Vagina (tissue), 2 donors: ENCODE data around the gene RPP40.

Experiments
- POLR2A ChIP-seq, 2 donors: fragments of 450-650 bp; IDR thresholded peaks; one replicate each; pipeline ENCODE4 v1.6.1; 2017; ENCODE audit warnings: antibody characterized with exemption in 2 of 2, mild to moderate bottlenecking in 2 of 2, moderate library complexity in 2 of 2
- POLR2AphosphoS5 ChIP-seq, 2 donors: sonication (generic); formaldehyde crosslinking; IDR thresholded peaks; one replicate each; pipeline ENCODE4 v1.9.0; 2017; ENCODE audit warnings: antibody characterized with exemption in 2 of 2, mild to moderate bottlenecking in 2 of 2, low read depth in 1 of 2; ENCODE audit not compliant: insufficient read depth in 1 of 2
- TF ChIP-seq, protein P1 (sequence below), 3 experiments: fragments of 450-650 bp in 2 of 3; fragments of 200-600 bp in 1 of 3; sonication (generic) in 1 of 3; IDR thresholded peaks; one replicate each; pipeline ENCODE4 v1.5.1; 2017 to 2019; ENCODE audit warnings: antibody characterized with exemption in 3 of 3, mild to moderate bottlenecking in 2 of 3, moderate library complexity in 2 of 3

- TF ChIP-seq, protein P1, sequence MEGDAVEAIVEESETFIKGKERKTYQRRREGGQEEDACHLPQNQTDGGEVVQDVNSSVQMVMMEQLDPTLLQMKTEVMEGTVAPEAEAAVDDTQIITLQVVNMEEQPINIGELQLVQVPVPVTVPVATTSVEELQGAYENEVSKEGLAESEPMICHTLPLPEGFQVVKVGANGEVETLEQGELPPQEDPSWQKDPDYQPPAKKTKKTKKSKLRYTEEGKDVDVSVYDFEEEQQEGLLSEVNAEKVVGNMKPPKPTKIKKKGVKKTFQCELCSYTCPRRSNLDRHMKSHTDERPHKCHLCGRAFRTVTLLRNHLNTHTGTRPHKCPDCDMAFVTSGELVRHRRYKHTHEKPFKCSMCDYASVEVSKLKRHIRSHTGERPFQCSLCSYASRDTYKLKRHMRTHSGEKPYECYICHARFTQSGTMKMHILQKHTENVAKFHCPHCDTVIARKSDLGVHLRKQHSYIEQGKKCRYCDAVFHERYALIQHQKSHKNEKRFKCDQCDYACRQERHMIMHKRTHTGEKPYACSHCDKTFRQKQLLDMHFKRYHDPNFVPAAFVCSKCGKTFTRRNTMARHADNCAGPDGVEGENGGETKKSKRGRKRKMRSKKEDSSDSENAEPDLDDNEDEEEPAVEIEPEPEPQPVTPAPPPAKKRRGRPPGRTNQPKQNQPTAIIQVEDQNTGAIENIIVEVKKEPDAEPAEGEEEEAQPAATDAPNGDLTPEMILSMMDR (IDR thresholded peaks at IDR 0.05), result no peak
- TF ChIP-seq POLR2A (IDR thresholded peaks at IDR 0.05), result no peak
- no peak for TF ChIP-seq POLR2AphosphoS5 (IDR thresholded peaks at IDR 0.05; ENCODE audit: insufficient read depth in 1 of 2, low read depth in 1 of 2)
Measured at GRCh38 chr6:5028301-5028700, 24.5 kb upstream of the RPP40 start.
